ENCODE data around the gene SRP14.

SRP14 gene

DNA sequence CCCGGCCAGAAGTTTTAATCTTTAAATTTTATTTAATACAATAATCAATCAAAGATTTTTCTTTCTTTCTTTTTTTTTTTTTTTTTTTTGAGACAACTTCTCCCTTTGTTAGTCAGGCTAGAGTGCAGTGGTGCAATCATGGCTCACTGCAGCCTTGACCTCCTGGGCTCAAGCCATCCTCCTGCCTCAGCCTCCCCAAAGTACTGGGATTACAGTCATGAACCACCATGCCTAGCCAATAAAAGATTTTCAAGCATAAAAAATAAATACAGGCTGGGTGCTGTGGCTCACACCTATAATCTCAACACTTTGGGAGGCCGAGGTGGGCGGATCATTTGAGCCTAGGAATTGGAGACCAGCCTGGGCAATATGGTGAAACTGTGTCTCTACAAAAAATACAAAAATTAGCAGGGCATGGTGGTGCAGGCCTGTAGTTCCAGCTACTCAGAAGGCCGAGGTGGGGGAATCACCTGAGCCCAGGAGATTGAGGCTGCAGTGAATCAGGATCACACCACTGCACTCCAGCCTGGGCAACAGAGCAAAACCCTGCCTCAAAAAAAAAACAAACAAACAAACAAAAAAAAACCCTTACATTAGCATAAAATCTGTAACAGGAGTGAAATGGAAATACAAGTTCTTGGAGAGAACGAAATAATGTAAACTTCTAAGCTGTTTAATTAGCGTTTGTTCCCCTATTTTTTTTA lies 29.1 kb upstream of the SRP14 start:
- DNase-seq: no peak

DNA sequence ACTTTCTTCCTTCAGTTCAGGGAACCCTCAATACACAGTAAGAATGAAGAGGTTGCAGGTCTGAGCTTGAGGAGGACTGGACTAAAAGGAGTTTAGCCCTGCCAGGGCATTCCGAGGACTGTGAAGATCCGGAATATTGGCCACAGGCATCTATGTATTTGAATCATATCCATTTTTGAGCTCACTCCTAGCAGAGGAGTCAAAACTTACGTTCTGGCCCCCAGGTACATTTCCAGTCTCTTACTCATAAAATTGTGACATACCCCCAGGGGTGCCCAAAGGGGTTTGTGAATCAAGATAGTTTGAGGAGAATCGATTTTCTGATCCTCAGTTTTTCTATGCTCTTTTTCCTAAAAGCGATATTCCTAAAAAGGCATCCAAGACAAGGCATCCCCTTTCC lies 27.6 kb upstream of the SRP14 start:
- DNase-seq: no peak

DNA sequence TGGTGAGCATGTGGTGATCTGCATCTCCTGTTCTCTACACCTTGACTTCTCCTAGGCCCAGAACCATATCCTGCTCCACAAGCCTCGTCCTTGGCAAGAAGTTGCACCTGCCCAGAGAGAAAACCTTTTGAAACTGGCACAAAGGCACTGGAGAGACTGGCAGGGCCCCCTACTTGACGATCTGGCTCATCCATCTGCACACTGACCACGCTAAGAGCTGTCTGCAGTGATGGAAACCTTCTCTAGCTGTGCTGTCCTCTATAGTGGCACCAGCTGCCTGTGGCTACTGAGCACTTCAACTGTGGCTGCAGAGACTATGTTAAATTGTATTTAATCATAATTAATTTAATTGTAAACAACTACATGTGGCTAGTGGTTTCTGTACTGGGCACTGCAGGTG lies 26.2 kb upstream of the SRP14 start:
- DNase-seq: peak; percentile 66

DNA sequence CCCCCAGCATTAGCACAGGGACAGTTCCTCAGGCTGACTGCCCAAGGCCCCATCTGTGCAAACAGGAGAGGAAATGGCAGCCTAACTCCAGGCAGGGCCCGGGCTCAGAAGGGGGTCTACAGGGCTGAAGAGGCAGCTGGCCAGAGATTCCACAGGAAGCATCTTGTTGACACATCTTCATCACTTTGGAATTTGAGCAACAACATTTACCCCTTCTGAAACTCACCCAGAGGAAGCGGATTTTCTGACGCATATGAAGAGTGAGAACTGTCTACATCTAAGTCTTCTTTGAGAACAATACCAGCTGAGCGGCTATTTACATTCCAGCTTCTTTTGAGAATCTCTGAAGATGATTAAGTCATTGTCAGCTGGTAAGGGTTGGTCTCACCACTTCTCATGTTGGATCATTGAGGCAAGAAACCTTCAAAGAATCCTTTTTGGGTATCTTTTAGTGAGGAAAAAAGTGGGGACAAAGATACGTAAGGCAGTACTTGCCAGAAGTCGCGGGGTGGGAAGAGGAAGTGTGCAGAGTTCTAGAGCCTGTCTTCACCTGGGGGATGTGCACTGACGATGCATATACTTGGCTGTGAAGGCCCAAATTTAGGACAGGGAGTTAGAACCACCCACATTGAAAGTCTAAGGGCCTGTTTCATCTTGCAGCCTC lies 25.4 kb upstream of the SRP14 start:
- DNase-seq: no peak

DNA sequence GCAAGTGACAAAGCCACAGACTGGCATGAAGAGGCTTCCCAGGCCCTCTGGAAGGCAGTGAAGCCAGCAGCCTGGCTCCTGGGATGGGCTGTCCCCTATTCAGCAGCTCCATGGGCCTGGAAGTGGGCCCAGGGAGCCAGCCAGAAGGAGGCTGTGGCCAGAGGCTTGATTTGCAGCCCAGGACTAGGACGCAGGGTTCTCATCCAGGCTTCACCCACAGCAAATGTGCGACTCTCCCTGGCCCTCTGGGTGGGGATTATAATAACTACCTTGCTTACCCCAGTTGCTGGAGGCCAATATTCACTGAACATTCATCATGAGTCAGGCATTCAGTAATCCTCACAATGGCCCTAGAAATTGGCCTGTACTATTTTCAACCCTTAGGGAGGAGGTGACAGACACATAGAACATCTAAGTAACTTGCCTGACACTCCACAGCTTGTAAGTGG lies 24.6 kb upstream of the SRP14 start:
- DNase-seq: no peak

DNA sequence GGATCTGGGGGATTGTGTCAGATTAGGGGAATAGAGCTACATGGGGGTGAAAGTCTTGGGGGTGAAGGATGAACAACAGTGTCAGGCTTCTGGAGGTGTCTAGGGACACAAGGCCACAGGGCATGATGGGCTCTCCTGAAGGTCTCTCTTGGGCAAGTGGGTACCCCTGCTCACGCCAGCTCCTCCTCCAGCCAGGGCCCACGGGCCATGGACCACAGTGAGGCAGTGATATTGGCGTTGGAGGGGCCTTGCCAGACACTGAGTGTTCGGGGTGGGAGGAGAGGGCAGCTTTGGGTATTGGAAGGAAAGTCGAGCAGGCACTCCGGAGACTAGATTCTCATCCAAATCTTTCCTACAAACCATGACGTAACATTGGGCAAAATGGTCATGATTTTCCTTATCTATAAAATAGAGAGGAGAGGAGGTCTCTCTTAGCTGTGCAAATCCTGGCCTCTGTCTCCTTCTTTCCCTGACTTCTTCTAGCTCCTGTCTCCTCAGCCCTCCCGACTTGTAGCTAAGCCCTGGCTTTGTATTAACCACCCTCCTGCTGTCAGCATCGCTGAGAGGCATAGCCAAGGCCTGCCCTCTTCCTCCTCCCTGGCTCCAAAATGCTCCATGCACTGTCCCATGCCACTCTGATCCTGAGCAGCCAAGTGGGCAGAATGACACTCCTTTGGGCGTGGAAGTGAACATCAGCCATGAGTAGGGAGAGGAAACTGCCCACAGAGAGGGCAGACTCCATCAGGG lies 24.0 kb upstream of the SRP14 start:
- DNase-seq: no peak

DNA sequence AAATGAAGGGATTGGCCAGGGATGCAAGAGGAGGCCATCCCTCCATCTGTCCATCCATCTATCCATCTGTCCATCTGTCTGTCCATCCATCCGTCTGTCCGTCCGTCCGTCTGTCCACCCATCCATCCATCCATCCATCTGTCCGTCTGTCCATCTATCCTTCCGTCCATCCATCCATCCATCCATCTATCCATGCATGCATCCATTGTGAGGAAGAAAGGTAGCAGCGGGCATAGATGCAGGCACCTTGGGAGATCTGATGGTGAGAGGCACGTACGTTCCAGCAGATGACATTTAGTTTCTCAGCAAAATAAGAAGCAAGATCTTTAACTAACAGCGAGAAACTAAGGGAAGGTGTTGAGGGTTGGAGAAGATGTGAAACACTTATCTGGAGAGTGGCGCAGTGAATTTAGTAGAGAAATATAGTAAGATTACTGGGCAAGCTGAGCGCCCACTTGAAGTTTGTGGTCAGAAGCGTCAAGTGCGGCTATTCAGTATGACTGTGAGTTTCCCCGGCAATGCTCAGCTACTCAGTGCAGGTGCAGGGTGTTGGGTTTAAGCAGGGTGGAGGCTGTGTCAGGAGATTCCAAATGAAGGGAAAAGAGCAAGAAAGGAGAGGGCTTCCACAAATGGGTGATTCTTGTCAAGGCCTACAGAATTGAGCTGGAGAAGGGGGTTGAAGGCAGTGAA lies 22.4 kb upstream of the SRP14 start:
- no peak for DNase-seq

DNA sequence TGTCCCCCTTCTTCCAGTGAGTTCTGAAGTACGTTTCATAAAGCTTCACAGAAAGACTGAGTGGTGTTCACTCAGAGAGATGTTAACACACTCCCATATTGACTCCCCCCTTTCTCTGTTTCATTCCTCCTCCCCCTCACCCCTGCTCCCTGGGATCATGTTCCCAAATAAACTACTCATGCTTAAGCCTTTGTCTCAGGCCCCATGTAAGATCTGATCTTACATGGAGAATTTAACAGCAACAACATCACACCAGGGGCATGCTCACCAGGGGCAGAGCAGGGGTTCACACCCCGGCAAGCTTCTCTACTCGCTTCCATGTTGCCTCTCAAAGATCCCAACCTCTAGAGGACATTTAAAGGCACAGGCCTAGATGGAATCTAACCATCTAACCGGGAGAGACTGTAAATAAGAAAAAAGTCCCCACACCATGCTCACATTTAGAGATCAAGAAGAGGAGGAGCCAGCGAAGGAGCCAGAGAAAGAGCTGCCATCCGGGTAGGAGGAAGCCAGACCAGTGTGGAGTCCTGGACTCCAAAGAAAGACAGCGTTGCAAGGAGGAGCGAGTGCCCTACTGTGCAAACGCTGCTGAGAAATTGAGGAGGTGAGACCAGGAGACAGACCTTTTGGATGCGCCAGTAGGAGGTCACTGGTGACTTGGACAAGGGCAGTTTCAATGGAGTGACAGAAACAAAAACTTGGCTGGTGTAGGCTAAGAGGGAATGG lies 21.4 kb upstream of the SRP14 start:
- no peak for DNase-seq

DNA sequence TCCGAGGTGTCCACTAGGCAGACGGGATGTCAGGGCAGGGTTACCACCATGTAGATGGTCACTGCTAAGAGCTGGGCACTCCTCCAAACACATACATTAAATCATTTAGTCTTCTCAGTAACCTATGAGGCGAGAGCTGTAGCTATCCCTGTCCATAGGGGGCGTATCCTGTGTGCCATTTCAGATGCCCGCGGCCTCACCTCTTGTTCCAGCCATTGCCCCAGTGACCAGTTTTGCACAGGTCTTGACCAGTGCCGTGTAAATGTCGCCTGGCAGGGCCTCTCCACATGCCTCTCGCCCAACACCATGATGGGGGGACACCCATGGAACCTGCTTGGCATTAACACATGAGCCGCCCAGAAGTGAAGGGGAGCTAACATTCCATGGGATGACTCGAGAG lies 20.8 kb upstream of the SRP14 start:
- DNase-seq: no peak

DNA sequence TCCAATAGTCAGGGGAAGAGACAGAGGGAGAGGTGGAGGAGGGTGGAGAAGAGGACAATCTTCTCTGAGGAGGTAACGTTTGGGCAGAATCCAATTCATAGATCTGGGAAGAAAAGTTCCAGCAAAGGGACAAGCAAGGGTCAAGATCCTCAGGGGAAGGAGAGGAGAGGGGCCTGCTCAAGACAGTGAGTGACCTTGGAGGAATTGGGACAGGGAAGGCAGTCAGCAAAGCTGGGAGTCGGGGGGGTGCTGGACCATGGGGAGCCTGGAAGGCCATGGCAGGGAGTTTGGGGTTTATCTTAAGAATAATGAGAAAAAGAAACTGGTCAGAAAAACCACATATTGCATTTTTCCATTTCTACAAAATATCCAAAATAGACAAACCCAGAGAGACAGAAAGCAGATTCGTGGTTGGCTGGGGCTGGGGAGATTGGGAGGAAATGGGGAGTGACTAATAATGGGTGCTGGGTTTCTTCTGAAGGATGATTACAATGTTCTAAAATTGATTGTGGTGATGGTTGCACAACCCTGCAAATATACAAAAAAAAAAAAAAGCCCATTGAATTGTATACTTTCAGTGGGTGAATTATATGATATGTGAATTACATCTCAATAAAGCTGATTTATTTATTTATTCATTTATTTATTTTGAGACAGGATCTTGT lies 19.6 kb upstream of the SRP14 start:
- no peak for DNase-seq

DNA sequence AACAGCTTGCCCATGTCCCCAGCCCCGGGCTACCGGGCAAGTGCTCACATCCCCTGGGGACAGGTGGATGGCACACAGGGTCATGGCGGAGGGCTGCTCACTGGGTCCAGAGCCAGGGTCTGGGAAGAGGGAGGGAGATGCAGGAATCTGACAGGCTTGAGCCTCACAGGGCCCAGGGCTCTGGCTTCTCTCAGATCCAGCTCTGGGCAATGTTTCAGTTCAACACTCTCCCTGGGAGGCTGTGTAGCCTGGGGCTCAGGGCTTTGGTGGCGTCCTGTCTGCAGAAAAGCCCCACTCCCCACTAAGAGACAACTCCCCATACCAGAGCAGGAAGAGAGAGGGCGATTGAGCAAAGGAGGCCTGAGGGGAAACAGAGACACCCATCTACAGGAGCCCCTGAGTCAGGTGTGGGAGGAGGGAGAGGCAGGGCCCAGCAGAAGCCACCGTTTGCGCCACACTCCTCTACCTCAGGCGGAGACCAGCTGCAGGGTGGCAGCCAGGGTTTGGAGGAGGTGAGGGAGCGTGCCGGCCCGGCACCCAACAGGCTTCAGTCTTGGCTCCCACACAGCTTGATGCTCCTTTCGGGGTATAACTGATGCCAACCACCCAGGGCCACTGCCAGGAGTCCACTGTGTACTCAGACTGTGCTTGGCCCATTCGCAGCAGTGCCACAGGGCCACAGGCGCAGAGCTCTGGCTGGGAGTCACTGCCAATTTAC lies 16.8 kb upstream of the SRP14 start:
- DNase-seq: peak; percentile 73

DNA sequence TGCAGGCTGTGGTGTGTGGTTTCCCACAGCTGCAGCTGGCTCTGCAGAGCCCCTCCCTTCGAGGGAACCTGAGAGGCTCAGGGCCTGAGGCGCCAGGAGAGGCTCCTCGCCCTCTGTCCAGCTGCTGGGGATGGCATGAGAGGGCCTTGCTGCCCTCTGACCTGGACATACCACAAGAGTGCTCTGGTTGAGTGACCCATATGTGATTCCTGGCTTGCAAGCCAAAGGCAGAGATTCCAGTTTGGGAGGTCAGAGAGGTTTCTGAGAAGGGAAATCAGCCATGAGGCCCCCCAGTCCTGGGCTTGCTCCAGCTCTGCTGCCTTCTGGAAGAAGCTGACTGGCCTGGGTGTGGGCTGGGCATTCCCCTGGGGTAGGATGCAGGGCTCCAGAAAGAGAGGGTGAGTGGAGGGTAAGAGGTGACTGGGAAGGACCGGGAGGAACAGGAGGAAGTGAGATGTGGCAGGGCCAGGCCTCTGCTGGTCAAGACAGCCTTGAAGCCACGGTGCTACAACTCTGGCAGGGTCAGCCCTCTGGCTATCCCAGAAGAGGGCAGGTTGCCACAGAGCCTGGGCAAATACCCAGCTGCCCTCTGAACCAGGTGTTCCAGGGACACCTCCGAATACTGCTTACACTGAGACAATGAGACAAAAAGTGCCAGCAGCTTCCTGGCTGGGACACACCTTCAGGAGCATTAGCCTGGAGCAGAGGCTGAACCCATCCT lies 16.0 kb upstream of the SRP14 start:
- DNase-seq: peak; percentile 34

DNA sequence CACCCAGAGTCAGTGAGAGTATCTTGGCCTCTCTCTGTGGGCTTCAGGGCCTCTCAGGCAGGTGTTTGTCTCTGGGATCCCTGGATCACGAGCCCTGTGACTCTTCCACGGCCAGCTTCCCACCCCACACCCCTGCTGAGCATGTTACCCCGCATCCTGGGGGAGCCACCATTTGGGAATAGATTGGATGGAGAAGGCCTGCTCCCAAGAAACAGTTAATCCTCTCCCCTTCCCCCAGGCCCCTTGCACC lies 15.5 kb upstream of the SRP14 start:
- no peak for DNase-seq

DNA sequence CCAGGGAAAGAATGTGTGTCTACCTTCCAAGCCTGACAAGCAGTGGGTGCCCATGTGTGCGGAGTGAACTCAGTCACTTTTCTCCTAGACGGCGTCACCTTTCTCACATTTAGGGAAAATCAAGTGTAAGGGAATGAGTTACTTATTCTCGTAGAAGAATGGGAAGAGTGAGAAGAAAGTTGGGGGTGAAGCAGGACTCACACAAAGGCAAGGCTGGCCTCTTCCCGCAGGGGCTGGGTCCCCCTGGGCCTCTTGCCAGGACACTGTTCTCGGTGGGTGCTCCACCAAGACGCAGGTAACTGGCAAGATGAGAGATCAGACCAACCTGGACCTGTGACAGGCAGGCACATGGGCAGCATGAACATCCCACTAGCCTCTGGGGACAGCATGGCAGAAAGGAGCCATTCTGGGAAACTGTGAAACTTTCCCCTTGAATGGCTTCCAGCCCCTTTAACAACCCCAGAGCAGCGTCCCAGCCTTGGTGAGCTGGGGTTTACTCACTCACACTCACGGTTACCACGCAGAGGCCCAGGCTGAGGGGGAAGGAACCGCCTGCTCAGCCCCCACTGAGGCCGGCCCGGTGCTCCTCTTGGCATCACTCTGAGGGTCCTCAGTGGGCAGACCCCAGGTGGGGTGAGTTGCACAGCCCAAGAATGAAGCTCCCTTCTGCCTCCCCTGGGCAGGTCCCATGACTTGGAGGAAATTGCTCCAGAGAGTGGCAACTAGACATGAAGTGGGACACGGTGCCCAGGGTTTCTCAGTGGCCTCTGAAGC lies 15.0 kb upstream of the SRP14 start:
- no peak for DNase-seq

DNA sequence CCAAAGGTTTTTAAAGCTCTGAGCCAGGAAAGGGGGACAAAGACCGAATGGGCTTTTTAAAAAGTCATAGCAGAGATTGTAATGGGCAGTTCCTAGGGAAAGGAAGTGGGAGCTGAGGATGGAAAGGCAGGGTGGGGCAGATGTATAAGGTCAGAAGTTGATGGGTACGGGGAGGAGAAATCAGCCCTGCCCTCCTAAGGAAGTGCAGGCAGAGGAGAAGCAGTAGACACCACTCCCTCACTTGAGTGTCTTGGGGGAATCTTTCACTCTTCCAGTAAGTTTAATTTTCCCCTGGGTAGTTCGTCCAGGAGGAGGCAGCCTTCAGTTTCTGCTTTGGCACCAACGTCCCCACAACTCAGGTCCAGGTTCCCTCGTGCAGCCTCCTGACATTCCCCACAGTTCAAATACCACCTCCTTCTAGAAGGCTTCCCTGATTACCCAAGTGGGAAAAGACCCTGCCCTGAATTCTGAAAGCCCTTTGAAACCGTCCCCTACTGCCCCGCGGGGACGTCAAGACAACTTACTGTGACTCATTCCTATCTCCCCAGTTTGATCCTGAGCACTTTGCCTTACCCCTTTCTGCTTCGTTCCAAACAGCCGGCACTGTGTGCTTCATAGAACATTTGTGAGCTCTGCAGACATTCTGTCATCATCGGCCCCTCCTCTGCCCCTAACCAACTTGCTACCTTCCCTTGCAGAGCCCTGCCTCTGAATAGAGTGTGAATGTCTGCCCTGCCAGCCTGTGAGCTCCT lies 14.3 kb upstream of the SRP14 start:
- DNase-seq: no peak

DNA sequence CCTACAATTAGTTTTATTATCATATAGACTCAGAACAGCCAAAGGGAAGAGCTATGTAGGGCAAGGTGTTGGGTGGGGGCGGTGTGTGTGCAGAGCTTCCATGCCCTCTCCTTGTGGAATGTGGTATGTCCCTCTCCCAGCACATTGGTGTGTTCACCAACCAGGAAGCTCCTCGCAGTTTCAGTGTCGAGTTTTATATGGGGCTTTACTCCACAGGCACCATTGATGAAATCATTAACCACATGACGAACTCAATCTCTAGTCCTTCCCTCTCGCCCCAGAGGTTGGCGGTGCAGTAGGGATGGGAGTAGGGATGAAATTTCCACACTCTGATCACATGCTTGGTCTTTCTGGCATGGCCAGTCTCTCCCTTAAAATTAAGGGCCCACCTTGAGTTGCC lies 13.6 kb upstream of the SRP14 start:
- no peak for DNase-seq

DNA sequence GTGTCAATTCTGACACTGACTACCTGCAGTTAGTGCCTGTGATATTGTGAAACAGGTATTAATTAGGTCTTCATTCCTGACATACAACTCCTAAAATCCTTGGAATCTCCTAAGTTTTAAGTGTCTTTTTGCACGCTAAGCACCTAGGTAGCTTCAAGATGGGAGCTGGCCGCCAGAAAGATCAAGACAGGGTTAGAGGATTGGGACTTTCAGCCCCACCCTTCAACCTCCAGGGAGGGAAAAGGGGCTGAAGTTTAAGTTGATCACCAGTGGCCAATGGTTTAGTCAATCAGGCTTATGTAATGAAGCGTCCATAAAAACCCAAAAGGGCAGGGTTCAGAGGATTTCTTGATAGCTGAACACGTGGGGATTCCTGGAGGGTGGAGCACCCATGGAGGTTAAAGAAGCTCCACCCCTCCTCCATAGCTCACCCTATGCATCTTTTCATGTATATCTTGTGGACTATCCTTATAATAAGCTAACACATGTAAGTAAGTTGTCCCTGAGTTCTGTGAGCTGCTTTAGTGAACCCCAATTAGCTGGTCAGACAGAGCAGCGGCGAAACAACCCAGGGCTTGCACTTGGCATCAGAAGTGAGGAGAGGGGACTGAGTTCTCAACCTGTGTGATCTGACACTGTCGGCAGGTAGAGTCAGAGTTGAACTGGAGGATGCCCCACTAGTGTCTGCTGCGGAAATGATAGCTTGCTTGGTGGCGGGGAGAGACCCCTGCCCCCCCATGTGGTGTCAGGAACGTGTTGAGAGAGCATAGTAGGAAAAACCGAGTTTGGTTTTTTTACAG lies 12.8 kb upstream of the SRP14 start:
- no peak for DNase-seq

DNA sequence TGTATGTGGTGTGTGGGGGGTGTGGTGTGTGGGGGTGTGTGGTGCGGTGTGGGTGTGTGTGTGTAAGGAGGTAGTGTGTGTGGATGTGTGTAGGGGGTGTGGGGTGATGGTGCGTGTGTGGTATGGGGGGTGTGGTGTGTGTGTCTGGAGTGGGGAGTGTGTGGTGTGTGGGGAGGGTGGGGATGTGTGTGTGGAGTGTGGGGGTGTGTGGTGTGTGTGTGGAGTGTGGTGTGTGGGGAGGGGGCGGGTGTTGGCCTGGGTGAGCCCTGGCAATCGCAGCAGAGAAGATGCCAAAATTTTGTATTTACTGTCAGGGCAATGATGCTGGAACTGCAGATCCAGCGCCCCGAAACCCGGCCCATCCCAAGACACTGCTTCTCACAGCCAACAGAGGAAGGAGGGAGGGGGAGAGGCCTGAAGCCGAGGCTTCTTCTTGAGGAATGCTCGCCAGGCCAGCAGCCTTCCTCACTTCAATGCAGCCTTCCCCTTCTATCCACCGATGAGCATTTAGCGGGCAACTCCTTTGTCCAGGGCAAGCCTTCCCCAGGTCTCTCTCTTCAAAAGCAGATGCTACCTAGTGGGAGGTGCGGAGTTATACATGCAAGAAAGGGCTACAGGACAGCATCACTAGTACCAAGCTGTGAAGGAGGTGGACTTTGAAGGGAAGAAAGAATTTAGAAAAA lies 11.9 kb upstream of the SRP14 start:
- DNase-seq: no peak
